SK-N-MC (cell line): ENCODE measurements around the gene NEB.

Experiments
- EZH2 ChIP-seq: fragments of 200-600 bp; sonication (generic); IDR thresholded peaks from one replicate; pipeline ENCODE4 v1.6.1; 2017; ENCODE audit warnings: antibody characterized with exemption
- FOXP2 ChIP-seq: optimal IDR thresholded peaks from 2 replicates; pipeline ENCODE3; 2011; ENCODE audit warnings: mild to moderate bottlenecking, moderate library complexity; ENCODE audit not compliant: insufficient read depth; ENCODE audit errors: extremely low read length, control extremely low read depth
- POLR2AphosphoS5 ChIP-seq: IDR thresholded peaks from 2 replicates; pipeline ENCODE4 v1.6.1; 2012; ENCODE audit warnings: mild to moderate bottlenecking, low read depth, low read length, borderline replicate concordance

DNA sequence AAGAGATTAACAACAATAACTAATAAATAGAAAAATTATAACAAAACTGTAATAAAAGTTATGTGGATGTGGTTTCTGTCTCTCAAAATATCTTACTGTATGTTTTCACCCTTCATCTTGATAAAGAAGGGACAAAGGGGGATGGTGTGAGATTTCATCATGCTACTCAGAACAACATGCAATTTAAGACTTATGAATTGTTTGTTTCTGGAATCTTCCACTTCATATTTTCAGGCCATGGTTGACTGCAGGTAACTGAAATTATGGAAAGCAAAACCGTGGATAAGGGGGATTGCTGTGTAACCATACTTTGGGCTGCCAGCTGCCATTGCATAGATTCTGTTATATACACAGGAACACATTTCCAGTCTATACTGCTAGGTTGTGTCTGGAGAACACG is 45.6 kb downstream of the NEB start:
- TF ChIP-seq POLR2AphosphoS5 (no peak), FOXP2 (no peak), EZH2 (no peak)
